IMR-90 (cell line): ENCODE results near the gene FOXD4. TPM values are rescaled to one million over a fixed set of nuclear protein-coding genes. Genes with fewer than 3 reads are reported as not detected.
A peak's percentile ranks its signal among the peaks of the same experiment; 100 is the strongest.
"Not testable (repeated sequence)": the region's sequence is repeated elsewhere in the genome, so short reads cannot be mapped to it uniquely, and the experiment has no call there.

ENCODE experiments used
- ATAC-seq: fragments of 200-7000 bp; cut with Tn5 transposase; 2 replicates; pipeline ENCODE4 v1.9.1; 2020; ENCODE audit warnings: low read depth, mild to moderate bottlenecking, moderate library complexity
- BruUV-seq: library from RNA; stranded (reverse); fragments of 400-500 nt; replicated peaks from 2 replicates; lab custom pipeline; 2021; lab: Mats Ljungman, UMichigan
- CTCF ChIA-PET: fragments of 300-600 bp; formaldehyde crosslinking; extraction: SDS; loops from one replicate; lab custom pipeline; 2021; ENCODE audit warnings: antibody characterized with exemption; lab: Yijun Ruan, JAX
- POLR2A ChIA-PET: fragments of 300-600 bp; sonication (Branson Sonifier 250); formaldehyde crosslinking; loops from one replicate; lab custom pipeline; 2022; ENCODE audit warnings: antibody characterized with exemption; ENCODE audit not compliant: unreplicated experiment; lab: Charles Lee
- DNase-seq: peaks from one replicate; pipeline ENCODE4 v3.0.0; 2013
- H2AFZ ChIP-seq: replicated peaks from 2 replicates; pipeline ENCODE3; 2013; ENCODE audit warnings: low read length, mild to moderate bottlenecking; ENCODE audit not compliant: poor library complexity
- H2AK5ac ChIP-seq: 2 replicates; pipeline ENCODE4 v1.6.1; 2013; ENCODE audit warnings: low read depth, low read length, inconsistent platforms
- H2AK9ac ChIP-seq: replicated peaks from 2 replicates; pipeline ENCODE3; 2013; ENCODE audit warnings: mild to moderate bottlenecking, low read depth, low read length, moderate library complexity; ENCODE audit not compliant: poor library complexity
- H2BK120ac ChIP-seq: 2 replicates; pipeline ENCODE4 v1.6.1; 2013; ENCODE audit warnings: low read depth, low read length, inconsistent platforms
- H2BK15ac ChIP-seq: 3 replicates; pipeline ENCODE4 v1.6.1; 2013; ENCODE audit warnings: low read depth, low read length, inconsistent platforms
- H2BK20ac ChIP-seq: 2 replicates; pipeline ENCODE4 v1.6.1; 2013; ENCODE audit warnings: low read depth, mild to moderate bottlenecking, inconsistent platforms, low read length, moderate library complexity
- H2BK5ac ChIP-seq: 2 replicates; pipeline ENCODE4 v1.6.1; 2013; ENCODE audit warnings: mild to moderate bottlenecking, low read depth, low read length, inconsistent platforms; ENCODE audit not compliant: poor library complexity, severe bottlenecking
- H3K14ac ChIP-seq: replicated peaks from 2 replicates; pipeline ENCODE4 v1.6.1; 2013; ENCODE audit warnings: low read depth, low read length, inconsistent platforms
- H3K18ac ChIP-seq: 2 replicates; pipeline ENCODE4 v1.6.1; 2013; ENCODE audit warnings: low read depth, low read length, control low read depth
- H3K23ac ChIP-seq: 2 replicates; pipeline ENCODE4 v1.6.1; 2013; ENCODE audit warnings: low read depth, low read length, inconsistent platforms
- H3K27ac ChIP-seq: 2 replicates; pipeline ENCODE4 v1.5.1; 2013; ENCODE audit warnings: mild to moderate bottlenecking, control low read depth, low read length; ENCODE audit not compliant: insufficient read depth
- H3K27me3 ChIP-seq: 2 replicates; pipeline ENCODE4 v1.6.1; 2013; ENCODE audit warnings: low read length; ENCODE audit not compliant: control insufficient read depth, insufficient read depth
- H3K36me3 ChIP-seq: 2 replicates; pipeline ENCODE4 v1.6.1; 2013; ENCODE audit warnings: low read length, mixed read lengths; ENCODE audit not compliant: control insufficient read depth, insufficient read depth
- H3K4ac ChIP-seq: 2 replicates; pipeline ENCODE4 v1.6.1; 2013; ENCODE audit warnings: low read depth, low read length, inconsistent platforms
- H3K4me1 ChIP-seq: 2 replicates; pipeline ENCODE4 v1.6.1; 2013; ENCODE audit warnings: low read length, mixed read lengths; ENCODE audit not compliant: control insufficient read depth, insufficient read depth
- H3K4me2 ChIP-seq: 2 replicates; pipeline ENCODE4 v1.6.1; 2013; ENCODE audit warnings: low read depth, mild to moderate bottlenecking, control low read depth, low read length, moderate library complexity
- H3K4me3 ChIP-seq: 2 replicates; pipeline ENCODE4 v1.5.1; 2013; ENCODE audit warnings: low read depth, mild to moderate bottlenecking, control low read depth, low read length, moderate library complexity; ENCODE audit not compliant: insufficient read depth
- H3K56ac ChIP-seq: 2 replicates; pipeline ENCODE4 v1.6.1; 2013; ENCODE audit warnings: low read length, inconsistent platforms; ENCODE audit not compliant: insufficient read depth; ENCODE audit errors: extremely low read depth
- H3K79me1 ChIP-seq, 2 experiments: 2 replicates each; pipeline ENCODE4 v1.6.1; 2013; ENCODE audit warnings: low read length in 2 of 2, inconsistent platforms in 1 of 2, low read depth in 1 of 2
- H3K9ac ChIP-seq: 2 replicates; pipeline ENCODE4 v1.6.1; 2013; ENCODE audit warnings: low read depth, low read length, control low read depth
- H3K9me1 ChIP-seq: 2 replicates; pipeline ENCODE4 v1.6.1; 2013; ENCODE audit warnings: low read length, inconsistent platforms; ENCODE audit not compliant: insufficient read depth
- H3K9me3 ChIP-seq: 2 replicates; pipeline ENCODE4 v1.6.1; 2013; ENCODE audit warnings: low read length; ENCODE audit not compliant: control insufficient read depth, insufficient read depth
- H4K20me1 ChIP-seq: 2 replicates; pipeline ENCODE4 v1.6.1; 2013; ENCODE audit warnings: low read length, inconsistent platforms; ENCODE audit not compliant: insufficient read depth
- H4K5ac ChIP-seq: 2 replicates; pipeline ENCODE4 v1.6.1; 2013; ENCODE audit warnings: mild to moderate bottlenecking, low read depth, low read length, control low read depth
- H4K8ac ChIP-seq, 2 experiments: 2 replicates each; pipeline ENCODE4 v1.6.1; 2013; ENCODE audit warnings: low read depth in 2 of 2, low read length in 2 of 2, control low read depth in 1 of 2, inconsistent platforms in 1 of 2
- H4K91ac ChIP-seq: 2 replicates; pipeline ENCODE4 v1.6.1; 2013; ENCODE audit warnings: low read depth, low read length, inconsistent platforms; ENCODE audit not compliant: insufficient read depth
- WGBS, 2 experiments: methylation state at CpG; one replicate each; pipeline versions ENCODE4 v1.1.5 to v1.1.7; 2013; ENCODE audit warnings: missing lambda C conversion rate in 2 of 2; ENCODE audit not compliant: insufficient read length in 1 of 2; ENCODE audit errors: extremely low coverage in 2 of 2; 5-methylcytosine and 5-hydroxymethylcytosine counted together
- dilution Hi-C: fragments of 300-500 bp; cut with HindIII; formaldehyde crosslinking; loops from one replicate; pipeline ENCODE4 v1.14.3; 2018; ENCODE audit warnings: low sequenced_read_pairs; ENCODE audit not compliant: unreplicated experiment
- in situ Hi-C: fragments of 300-500 bp; cut with MboI; formaldehyde crosslinking; loops from 3 replicates; pipeline ENCODE4 v1.14.3; 2019; ENCODE audit warnings: low sequenced_read_pairs, inconsistent platforms, mixed read lengths
- intact Hi-C: fragments of 100-400 bp; cut with micrococcal nuclease; formaldehyde crosslinking; loops from 2 replicates; pipeline ENCODE4 v1.10.0; 2022
- polyA plus RNA-seq, 3 experiments: library from polyadenylated mRNA; depleted of rRNA; stranded (reverse); fragments of >200 nt; gene quantifications; 2 replicates each; pipeline ENCODE4 v1.2.3, GENCODE V29; 2012; ENCODE audit warnings: low replicate concordance in 1 of 3
- total RNA-seq: library from RNA; depleted of rRNA; stranded (reverse); fragments of >200 nt; gene quantifications from 2 replicates; pipeline ENCODE4 v1.2.3, GENCODE V29; 2012

The FOXD4 gene
- total and polyA plus RNA-seq, 2 of the 4 experiments (the other 2 are of a cell fraction), result 0.03 to 0.18 TPM

DNA sequence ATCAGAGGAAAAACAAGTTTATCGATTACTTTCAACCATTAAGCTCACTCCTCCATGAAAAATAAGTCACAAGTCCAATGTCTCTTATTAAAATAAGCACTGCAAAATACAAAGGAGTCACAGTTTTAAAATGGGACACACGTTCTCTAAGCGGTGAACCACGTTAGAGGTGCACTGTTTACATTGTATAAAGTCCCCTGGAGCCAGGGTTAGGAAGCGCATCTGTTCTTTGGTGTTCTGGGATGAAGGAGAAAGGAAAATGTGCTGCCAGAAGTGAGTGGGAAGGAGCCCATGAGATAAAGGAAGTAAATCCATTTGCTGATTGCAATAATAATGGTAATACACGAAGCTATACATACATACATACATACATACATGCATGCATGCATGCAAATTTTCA, 30.4 kb downstream of the FOXD4 start:
- H3K9ac ChIP-seq, CTCF ChIA-PET, H3K9me3 ChIP-seq, H3K4me2 ChIP-seq, H4K91ac ChIP-seq, DNase-seq, H2AFZ ChIP-seq, intact Hi-C loops, H2BK15ac ChIP-seq, H3K27me3 ChIP-seq, H3K4me3 ChIP-seq, H2BK5ac ChIP-seq, H2AK9ac ChIP-seq, POLR2A ChIA-PET, H4K5ac ChIP-seq, H3K79me1 ChIP-seq, BruUV-seq, H3K18ac ChIP-seq, H3K9me1 ChIP-seq, H3K4ac ChIP-seq, H3K56ac ChIP-seq, H3K4me1 ChIP-seq, dilution Hi-C loops, H4K8ac ChIP-seq, in situ Hi-C loops, H2BK120ac ChIP-seq, ATAC-seq, H3K14ac ChIP-seq, H3K23ac ChIP-seq, H2BK20ac ChIP-seq, H2AK5ac ChIP-seq, H4K20me1 ChIP-seq, H3K36me3 ChIP-seq, H3K27ac ChIP-seq: not testable (repeated sequence)
- no CpG with 5 or more reads among the region's 6 CpGs for WGBS, 2 experiments

DNA sequence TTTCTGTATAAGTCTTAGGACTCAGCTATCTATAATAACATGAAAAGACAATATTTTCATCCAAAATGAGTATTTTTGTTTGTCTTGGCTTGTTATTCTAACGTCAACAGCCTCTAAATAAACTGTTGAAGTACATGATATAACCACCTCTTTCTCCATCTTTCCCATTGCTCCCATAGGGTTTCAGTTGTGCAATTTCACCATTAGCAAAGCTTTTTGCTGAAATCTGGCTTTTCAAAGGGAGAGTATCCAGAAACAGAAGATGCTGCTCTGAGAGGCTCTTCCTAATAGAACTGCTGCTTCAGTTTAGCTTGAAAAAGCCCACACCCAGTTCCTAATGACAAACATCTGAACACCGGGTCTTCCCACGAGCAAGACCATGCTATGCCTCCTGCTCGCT, 31.1 kb downstream of the FOXD4 start:
- dilution Hi-C loops, H2AK9ac ChIP-seq, H3K4me3 ChIP-seq, POLR2A ChIA-PET, H2AK5ac ChIP-seq, H2AFZ ChIP-seq, H3K27me3 ChIP-seq, H2BK120ac ChIP-seq, H3K4ac ChIP-seq, H3K4me2 ChIP-seq, intact Hi-C loops, H3K9ac ChIP-seq, H3K9me3 ChIP-seq, H3K18ac ChIP-seq, H4K8ac ChIP-seq, H3K9me1 ChIP-seq, CTCF ChIA-PET, H2BK20ac ChIP-seq, H3K4me1 ChIP-seq, H2BK5ac ChIP-seq, H4K91ac ChIP-seq, in situ Hi-C loops, H3K27ac ChIP-seq, H2BK15ac ChIP-seq, BruUV-seq, H4K20me1 ChIP-seq, H3K79me1 ChIP-seq, H3K23ac ChIP-seq, H3K14ac ChIP-seq, H3K56ac ChIP-seq, DNase-seq, H4K5ac ChIP-seq, H3K36me3 ChIP-seq: not testable (repeated sequence)
- no CpG with 5 or more reads among the region's 4 CpGs for whole genome bisulfite sequencing, 2 experiments
- peak; percentile 24; the same call in 1 of the 2 replicates for ATAC-seq
